ELR (cell line): Measurements from ENCODE around the gene KRT7.

Experiments
- DNase-seq: peaks from one replicate; pipeline ENCODE4 v3.0.0-alpha.2; 2015; ENCODE audit warnings: low read depth

Gene KRT7

GRCh38 chr12:52199294-52199919, 33.6 kb upstream of the KRT7 start:
- no peak for DNase-seq

- DNase-seq = no peak
Observed at GRCh38 chr12:52200086-52200780, 32.8 kb upstream of the KRT7 start.

GRCh38 chr12:52200781-52201450, 32.1 kb upstream of the KRT7 start:
- DNase-seq = no peak

- no peak for DNase-seq
Observed at GRCh38 chr12:52201451-52201839, 31.6 kb upstream of the KRT7 start.

GRCh38 chr12:52202361-52203078, 30.5 kb upstream of the KRT7 start:
- DNase-seq = no peak

- DNase-seq = peak; percentile 84
Observed at GRCh38 chr12:52203079-52203921, 29.7 kb upstream of the KRT7 start.

GRCh38 chr12:52204095-52204930, 28.7 kb upstream of the KRT7 start:
- DNase-seq = peak; percentile 85

GRCh38 chr12:52204931-52205505, 28.0 kb upstream of the KRT7 start:
- no peak for DNase-seq

GRCh38 chr12:52205612-52206303, 27.3 kb upstream of the KRT7 start:
- DNase-seq = no peak

GRCh38 chr12:52206304-52207040, 26.6 kb upstream of the KRT7 start:
- DNase-seq = no peak

GRCh38 chr12:52207106-52207505, 25.9 kb upstream of the KRT7 start:
- no peak for DNase-seq

- DNase-seq = no peak
Observed at GRCh38 chr12:52207895-52208294, 25.1 kb upstream of the KRT7 start.

- DNase-seq = no peak
Observed at GRCh38 chr12:52208424-52209165, 24.4 kb upstream of the KRT7 start.

GRCh38 chr12:52209321-52209720, 23.7 kb upstream of the KRT7 start:
- DNase-seq = no peak

- peak; percentile 86 for DNase-seq
Observed at GRCh38 chr12:52210186-52210924, 22.7 kb upstream of the KRT7 start.

- DNase-seq = no peak
Observed at GRCh38 chr12:52210925-52211650, 22.0 kb upstream of the KRT7 start.
